SU-DHL-6 (cell line): Measurements from ENCODE around the gene OR9Q1.

ENCODE experiments used
- H2AFZ ChIP-seq: fragments of 200-600 bp; sonication (generic); 2 replicates; pipeline ENCODE4 v1.6.1; 2014; ENCODE audit warnings: low read depth, mild to moderate bottlenecking, moderate library complexity, mixed read lengths, antibody characterized with exemption, low read length; ENCODE audit not compliant: severe bottlenecking
- H3F3A ChIP-seq: fragments of 200-600 bp; shearing (Covaris generic); 2 replicates; pipeline ENCODE4 v1.6.0; 2016; ENCODE audit warnings: antibody characterized with exemption, mild to moderate bottlenecking; ENCODE audit not compliant: insufficient read depth
- H3K27ac ChIP-seq: fragments of 200-600 bp; sonication (generic); 2 replicates; pipeline ENCODE4 v1.5.1; 2016; ENCODE audit warnings: low read depth, mild to moderate bottlenecking, low read length, moderate library complexity, mixed read lengths
- H3K27me3 ChIP-seq: fragments of 200-600 bp; sonication (generic), shearing (Covaris generic); 2 replicates; pipeline ENCODE4 v1.6.0; 2014; ENCODE audit warnings: mild to moderate bottlenecking, low read length
- H3K36me3 ChIP-seq: fragments of 200-600 bp; sonication (generic); 2 replicates; pipeline ENCODE4 v1.6.1; 2014; ENCODE audit warnings: mild to moderate bottlenecking, low read length, mixed read lengths
- H3K4me2 ChIP-seq: fragments of 300-600, 200-600 bp; shearing (Covaris generic), sonication (generic); 2 replicates; pipeline ENCODE4 v1.6.0; 2014; ENCODE audit warnings: low read length, low read depth, mild to moderate bottlenecking; ENCODE audit not compliant: poor library complexity, severe bottlenecking
- H3K4me3 ChIP-seq: fragments of 200-600 bp; sonication (generic); 2 replicates; pipeline ENCODE4 v1.5.1; 2014; ENCODE audit warnings: antibody characterized with exemption, low read length, mild to moderate bottlenecking, mixed read lengths; ENCODE audit not compliant: insufficient read depth, poor library complexity, severe bottlenecking
- H3K79me2 ChIP-seq: fragments of 200-600 bp; sonication (generic); 2 replicates; pipeline ENCODE4 v1.6.1; 2014; ENCODE audit warnings: mild to moderate bottlenecking, low read length, moderate library complexity; ENCODE audit not compliant: insufficient read depth
- H3K9ac ChIP-seq: fragments of 200-600 bp; sonication (generic); 2 replicates; pipeline ENCODE4 v1.7.0; 2014; ENCODE audit warnings: mild to moderate bottlenecking, low read length
- H3K9me2 ChIP-seq: fragments of 200-600 bp; sonication (generic); replicated peaks from 2 replicates; pipeline ENCODE4 v1.6.1; 2014; ENCODE audit warnings: low read length; ENCODE audit not compliant: insufficient read depth
- H3K9me3 ChIP-seq: fragments of 200-600 bp; sonication (generic); 2 replicates; pipeline ENCODE4 v1.6.1; 2014; ENCODE audit warnings: low read length, mixed read lengths; ENCODE audit not compliant: insufficient read depth
- H4K20me1 ChIP-seq: fragments of 200-600 bp; sonication (generic); 2 replicates; pipeline ENCODE4 v1.6.1; 2014; ENCODE audit warnings: low read depth, mild to moderate bottlenecking, antibody characterized with exemption, low read length, moderate library complexity, mixed read lengths
- EZH2phosphoT487 ChIP-seq: fragments of 200-600 bp; sonication (generic), shearing (Covaris generic); conservative IDR thresholded peaks from 2 replicates; pipeline ENCODE4 v1.6.1; 2018; ENCODE audit warnings: mild to moderate bottlenecking, antibody characterized with exemption, low read length, moderate library complexity, mixed read lengths
- TF ChIP-seq, protein P1 (sequence below): fragments of 200-600 bp; sonication (generic); IDR thresholded peaks from one replicate; pipeline ENCODE4 v1.5.1; 2017; ENCODE audit warnings: antibody characterized with exemption, mild to moderate bottlenecking, low read length, moderate library complexity; ENCODE audit not compliant: insufficient read depth, poor library complexity, severe bottlenecking

The OR9Q1 gene

DNA sequence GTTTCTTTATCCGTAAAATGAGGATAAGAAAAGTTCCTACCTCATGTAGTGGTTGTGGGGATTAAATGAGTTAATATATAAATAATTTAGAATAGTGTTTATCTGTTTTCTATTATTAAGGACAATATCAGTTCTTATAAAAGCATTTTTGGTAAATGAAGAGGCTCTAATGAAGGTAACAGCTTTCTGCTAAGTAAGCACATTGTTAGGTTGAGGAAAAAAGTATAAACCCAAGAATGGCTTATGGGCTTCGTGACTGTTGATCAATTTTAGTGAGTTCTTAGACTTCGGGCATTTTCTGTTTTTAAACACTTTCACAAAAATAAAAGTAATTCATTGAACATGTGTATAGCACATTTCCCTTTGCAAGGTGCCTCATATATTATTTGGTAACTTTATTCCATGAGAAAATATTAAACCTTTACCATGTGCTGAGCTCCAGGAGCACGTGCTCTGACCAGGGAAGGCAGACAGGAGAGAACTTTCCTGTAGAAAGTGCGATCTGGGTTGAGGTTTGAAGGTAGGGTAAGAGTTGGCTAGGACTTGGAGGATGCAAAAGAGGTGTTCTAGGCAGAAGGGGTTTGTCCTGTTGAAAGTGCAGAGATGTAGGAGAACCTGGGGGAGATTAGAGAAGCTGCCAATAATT, 153.9 kb downstream of the OR9Q1 start:
- H3K36me3 ChIP-seq = no peaks in the 10 kb centered on the region
- no peak overlapping the region for H3K4me2 ChIP-seq
- no peaks in the 10 kb centered on the region for H3K9me2 ChIP-seq
- H3K4me3 ChIP-seq = no peak overlapping the region
- H3K27ac ChIP-seq = no peak overlapping the region
- TF ChIP-seq EZH2phosphoT487 = no peak
- TF ChIP-seq, protein P1, sequence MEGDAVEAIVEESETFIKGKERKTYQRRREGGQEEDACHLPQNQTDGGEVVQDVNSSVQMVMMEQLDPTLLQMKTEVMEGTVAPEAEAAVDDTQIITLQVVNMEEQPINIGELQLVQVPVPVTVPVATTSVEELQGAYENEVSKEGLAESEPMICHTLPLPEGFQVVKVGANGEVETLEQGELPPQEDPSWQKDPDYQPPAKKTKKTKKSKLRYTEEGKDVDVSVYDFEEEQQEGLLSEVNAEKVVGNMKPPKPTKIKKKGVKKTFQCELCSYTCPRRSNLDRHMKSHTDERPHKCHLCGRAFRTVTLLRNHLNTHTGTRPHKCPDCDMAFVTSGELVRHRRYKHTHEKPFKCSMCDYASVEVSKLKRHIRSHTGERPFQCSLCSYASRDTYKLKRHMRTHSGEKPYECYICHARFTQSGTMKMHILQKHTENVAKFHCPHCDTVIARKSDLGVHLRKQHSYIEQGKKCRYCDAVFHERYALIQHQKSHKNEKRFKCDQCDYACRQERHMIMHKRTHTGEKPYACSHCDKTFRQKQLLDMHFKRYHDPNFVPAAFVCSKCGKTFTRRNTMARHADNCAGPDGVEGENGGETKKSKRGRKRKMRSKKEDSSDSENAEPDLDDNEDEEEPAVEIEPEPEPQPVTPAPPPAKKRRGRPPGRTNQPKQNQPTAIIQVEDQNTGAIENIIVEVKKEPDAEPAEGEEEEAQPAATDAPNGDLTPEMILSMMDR = no peak
- no peak overlapping the region for H3K9ac ChIP-seq
- no peaks in the 10 kb centered on the region for H4K20me1 ChIP-seq
- no peaks in the 10 kb centered on the region for H3K79me2 ChIP-seq
- no peaks in the 10 kb centered on the region for H3K27me3 ChIP-seq
- no peak overlapping the region for H2AFZ ChIP-seq
- no peaks in the 10 kb centered on the region for H3K9me3 ChIP-seq
- H3F3A ChIP-seq = no peaks in the 10 kb centered on the region

DNA sequence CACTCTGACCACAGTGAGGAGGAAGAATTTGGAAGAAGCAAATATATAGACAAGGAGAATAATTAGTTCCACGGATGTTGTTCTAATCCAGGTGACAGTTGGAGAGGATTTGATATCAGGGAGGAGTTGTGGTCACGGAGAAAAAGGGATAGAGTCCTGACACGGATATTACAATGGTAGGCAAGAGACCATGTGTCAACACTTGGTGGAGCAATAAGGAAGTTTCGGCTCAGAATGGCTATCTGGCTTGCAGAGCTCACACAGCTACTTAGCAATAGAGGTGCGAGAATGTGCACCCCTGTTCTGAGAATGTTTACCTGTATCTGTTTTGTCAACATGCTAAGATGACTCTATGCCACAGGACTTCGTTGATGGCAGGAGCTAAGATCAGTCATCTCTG, 154.8 kb downstream of the OR9Q1 start:
- no peaks in the 10 kb centered on the region for H3K9me2 ChIP-seq
- H4K20me1 ChIP-seq = no peaks in the 10 kb centered on the region
- H3K9ac ChIP-seq = no peak overlapping the region
- no peaks in the 10 kb centered on the region for H3F3A ChIP-seq
- no peak overlapping the region for H3K4me3 ChIP-seq
- H3K4me2 ChIP-seq = no peak overlapping the region
- no peaks in the 10 kb centered on the region for H3K36me3 ChIP-seq
- H3K79me2 ChIP-seq = no peaks in the 10 kb centered on the region
- TF ChIP-seq, protein P1 = no peak
- TF ChIP-seq EZH2phosphoT487 = no peak
- H2AFZ ChIP-seq = no peak overlapping the region
- no peak overlapping the region for H3K27ac ChIP-seq
- no peaks in the 10 kb centered on the region for H3K27me3 ChIP-seq
- no peaks in the 10 kb centered on the region for H3K9me3 ChIP-seq

DNA sequence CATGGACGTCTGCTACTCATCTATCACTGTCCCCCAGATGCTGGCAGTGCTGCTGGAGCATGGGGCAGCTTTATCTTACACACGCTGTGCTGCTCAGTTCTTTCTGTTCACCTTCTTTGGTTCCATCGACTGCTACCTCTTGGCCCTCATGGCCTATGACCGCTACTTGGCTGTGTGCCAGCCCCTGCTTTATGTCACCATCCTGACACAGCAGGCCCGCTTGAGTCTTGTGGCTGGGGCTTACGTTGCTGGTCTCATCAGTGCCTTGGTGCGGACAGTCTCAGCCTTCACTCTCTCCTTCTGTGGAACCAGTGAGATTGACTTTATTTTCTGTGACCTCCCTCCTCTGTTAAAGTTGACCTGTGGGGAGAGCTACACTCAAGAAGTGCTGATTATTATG, 156.0 kb downstream of the OR9Q1 start:
- Histone ChIP-seq H3K79me2 (no peaks in the 10 kb centered on the region), H3K4me3 (no peak overlapping the region), H3K27me3 (no peaks in the 10 kb centered on the region), H4K20me1 (no peaks in the 10 kb centered on the region), H2AFZ (no peak overlapping the region), H3K36me3 (no peaks in the 10 kb centered on the region), H3K9me3 (no peaks in the 10 kb centered on the region), H3K4me2 (no peak overlapping the region), H3K27ac (no peak overlapping the region), H3F3A (no peaks in the 10 kb centered on the region), H3K9me2 (no peaks in the 10 kb centered on the region), H3K9ac (no peak overlapping the region)
- TF ChIP-seq, protein P1 = no peak
- no peak for TF ChIP-seq EZH2phosphoT487
